NCI-H1105 treated with DMSO at 0.1 percent for 48 hours (cell line): ENCODE results near the gene PCSK4.
"Not testable (repeated sequence)": the region's sequence is repeated elsewhere in the genome, so short reads cannot be mapped to it uniquely, and the experiment has no call there.

Experiments used
- DNase-seq: peaks from one replicate; lab custom pipeline; 2025; lab: John Stamatoyannopoulos, UW

The PCSK4 gene

GRCh38 chr19:1503925-1504773, 14.0 kb upstream of the PCSK4 start:
- no peak for DNase-seq

DNA sequence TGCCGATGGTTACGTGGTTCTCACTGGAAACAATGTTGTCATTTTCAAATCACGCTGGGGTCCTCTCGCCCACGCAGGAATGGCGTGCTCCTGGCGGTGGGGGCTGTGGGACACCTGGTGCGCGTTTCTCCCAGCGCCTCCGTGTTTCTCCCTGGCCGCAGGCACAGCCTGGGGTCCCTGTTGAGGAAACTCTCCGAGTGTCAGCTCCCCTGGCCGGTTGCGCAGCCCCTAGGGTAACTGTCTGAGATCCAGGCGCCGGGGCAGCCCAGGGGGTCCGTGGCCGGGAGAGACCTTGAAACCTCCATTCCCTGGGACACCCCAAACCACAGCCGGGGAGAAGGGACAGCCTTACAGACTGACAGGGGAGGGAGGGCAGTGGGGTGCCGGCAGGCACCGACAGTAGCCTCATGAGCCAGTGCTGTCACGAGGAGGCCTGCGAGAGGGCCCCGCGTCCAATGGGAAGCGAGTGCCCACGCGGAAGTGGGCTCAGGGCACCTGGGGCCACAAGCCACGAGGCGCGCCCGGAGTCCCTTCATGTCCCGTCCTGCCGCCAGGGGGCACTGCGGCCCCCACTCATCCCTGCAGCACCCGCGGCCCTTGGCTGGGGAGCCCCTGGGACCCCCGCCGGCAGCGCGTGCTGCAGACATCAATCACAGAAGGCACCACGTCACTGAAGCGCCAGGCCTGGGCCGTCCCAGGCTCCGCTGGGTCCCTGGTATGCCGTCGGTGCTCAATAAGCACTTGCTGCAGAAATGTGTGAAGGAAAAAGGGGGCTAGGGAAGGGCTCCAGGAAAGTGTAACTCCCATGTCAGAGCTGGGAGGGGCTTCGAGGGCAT, 13.2 kb upstream of the PCSK4 start:
- no peak for DNase-seq

GRCh38 chr19:1502433-1503088, 12.4 kb upstream of the PCSK4 start:
- no peak for DNase-seq

DNA sequence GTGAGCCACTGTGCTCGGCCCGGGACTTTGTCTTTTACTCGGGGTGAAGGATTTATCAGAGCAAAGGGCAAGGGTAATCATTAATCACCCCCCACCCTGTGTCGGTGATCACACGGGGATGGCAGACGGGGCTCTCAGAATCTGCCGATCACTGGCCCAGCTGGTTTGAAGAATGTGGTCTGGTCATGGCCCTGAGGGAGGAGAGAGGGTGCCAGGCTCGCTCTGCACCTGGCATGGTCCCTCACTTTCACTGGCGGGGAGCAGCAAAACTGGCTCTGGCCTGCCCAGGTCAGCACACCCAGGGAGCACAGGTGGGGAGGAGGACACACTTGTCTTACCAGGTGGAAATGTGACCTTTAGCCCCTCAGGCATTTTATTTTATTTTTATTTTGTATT, 11.0 kb upstream of the PCSK4 start:
- no peak for DNase-seq

DNA sequence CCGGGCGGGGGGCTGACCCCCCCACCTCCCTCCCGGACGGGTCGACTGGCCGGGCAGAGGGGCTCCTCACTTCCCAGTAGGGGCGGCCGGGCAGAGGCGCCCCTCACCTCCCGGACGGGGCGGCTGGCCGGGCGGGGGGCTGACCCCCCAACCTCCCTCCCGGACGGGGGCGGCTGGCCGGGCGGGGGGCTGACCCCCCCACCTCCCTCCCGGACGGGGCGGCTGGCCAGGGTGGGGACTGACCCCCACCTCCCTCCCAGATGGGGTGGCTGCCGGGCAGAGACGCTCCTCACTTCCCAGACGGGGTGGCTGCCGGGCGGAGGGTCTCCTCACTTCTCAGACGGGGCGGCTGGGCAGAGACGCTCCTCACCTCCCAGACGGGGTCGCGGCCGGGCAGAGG, 9.1 kb upstream of the PCSK4 start:
- DNase-seq: not testable (repeated sequence)

- DNase-seq: no peak
These were observed 7.6 kb upstream of the PCSK4 start for GRCh38 chr19:1497578-1498235.

GRCh38 chr19:1496714-1497577, 6.8 kb upstream of the PCSK4 start:
- no peak for DNase-seq

GRCh38 chr19:1495799-1496713, 5.9 kb upstream of the PCSK4 start:
- DNase-seq: no peak

- no peak for DNase-seq
These were observed 5.1 kb upstream of the PCSK4 start for GRCh38 chr19:1495051-1495798.

DNA sequence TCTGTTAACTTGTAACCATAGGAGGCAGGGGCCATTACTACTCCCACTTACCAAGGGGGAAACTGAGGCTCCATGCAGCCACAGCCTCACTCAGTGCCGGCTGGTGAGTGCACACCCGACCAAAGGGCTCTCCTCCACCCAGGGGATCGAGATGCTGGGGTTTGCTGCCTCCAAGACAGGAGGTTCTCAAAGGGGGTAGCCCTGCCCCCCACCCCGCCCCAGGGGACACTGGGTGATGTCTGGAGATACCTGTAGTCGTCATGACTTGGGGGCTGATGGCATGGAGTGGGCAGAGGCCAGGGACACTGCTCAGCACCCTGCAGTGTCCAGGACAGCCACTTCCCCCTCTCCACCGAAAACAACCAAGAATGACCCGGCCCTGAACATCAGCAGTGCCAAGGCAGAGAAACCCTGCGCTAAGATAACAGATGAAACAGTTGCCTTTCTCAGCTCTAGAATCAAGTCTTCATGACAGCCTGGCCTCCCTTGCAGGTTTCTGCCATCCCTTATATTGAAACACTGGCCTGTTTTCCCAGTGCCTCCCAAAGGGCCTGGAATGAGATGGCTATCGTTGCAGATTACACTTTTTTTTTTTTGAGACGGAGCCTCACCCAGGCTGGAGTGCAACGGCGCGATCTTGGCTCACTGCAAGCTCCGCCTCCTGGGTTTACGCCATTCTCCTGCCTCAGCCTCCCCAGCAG, 4.1 kb upstream of the PCSK4 start:
- DNase-seq: no peak

DNA sequence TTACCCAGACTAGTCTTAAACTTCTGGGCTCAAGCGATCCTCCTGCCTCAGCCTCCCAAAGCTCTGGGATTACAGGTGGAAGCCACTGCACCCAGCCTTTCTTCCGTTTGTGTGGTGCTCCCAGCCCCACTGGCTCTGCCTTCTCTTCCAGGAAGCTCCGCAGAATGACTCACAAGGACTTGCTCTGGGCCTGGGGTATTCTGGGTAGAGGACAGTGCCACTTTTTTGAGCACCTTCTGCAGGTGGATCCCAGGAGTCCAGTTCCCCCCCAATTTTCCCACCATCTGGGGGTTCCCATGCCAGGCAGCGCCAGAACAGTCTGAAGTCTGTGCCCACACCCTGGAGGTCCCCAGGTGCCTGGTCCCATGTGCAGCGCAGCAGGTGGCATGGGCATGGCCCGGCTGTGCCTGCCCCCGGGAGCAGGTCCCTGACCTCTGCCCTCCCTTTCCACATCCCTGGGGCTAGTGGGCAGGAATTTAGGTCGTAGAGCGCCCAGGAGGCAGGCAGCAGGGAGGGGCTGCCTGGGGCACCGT, 2.4 kb upstream of the PCSK4 start:
- no peak for DNase-seq

DNA sequence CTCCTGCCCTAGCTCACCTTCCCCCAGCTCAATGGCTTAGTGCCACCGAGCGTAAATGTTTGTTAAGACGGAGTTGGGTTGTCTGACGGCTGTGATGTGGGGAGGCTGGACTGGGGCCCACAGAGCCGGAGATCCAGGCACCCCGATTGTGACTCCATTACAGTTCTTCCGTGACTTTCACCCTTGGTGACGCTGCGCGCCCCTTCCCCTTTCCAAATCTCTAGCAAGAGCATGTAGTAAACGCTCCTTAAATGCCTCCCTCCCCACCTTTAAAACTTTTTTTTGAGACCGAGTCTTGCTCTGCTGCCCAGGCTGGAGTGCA, 1.7 kb upstream of the PCSK4 start:
- DNase-seq: no peak

DNA sequence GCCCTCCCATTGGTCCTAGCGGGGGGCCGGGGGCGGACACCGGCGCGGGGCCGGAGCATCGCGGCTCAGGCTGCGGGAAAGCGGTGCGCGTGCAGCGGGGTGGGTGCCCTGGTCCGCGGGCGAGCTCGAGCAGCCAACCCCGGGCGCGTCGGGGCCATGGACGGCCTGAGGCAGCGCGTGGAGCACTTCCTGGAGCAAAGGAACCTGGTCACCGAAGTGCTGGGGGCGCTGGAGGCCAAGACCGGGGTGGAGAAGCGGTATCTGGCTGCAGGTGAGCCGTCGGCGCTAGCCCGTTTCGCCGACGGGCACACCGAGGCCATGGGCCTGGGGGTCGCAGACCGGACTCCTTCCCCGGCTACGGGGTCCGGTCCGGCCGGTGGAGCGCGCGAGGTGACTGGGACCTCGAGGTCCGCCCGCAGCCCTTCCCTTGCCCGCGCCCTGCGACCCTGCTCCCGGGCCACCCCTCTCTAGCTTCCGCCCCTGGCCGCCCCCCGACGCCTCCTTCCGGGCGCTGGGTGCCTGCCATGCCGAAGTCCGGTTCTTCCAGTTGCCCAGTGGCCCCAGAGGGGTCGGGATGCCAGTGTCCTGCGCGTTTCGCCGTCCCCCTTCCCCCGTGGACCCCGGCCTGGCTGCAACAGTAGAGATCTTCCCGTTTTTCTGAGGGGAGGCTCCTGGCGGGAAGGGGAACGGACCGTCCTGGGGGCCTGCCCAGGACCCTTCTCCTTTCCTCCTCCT, 1.1 kb upstream of the PCSK4 start, which contains the start of gene REEP6:
Gene REEP6 (plus strand): TSS at position 68 of the 735 bp plus-strand sequence. CDS start 89 bp downstream, at position 157.
- DNase-seq: no peak

DNA sequence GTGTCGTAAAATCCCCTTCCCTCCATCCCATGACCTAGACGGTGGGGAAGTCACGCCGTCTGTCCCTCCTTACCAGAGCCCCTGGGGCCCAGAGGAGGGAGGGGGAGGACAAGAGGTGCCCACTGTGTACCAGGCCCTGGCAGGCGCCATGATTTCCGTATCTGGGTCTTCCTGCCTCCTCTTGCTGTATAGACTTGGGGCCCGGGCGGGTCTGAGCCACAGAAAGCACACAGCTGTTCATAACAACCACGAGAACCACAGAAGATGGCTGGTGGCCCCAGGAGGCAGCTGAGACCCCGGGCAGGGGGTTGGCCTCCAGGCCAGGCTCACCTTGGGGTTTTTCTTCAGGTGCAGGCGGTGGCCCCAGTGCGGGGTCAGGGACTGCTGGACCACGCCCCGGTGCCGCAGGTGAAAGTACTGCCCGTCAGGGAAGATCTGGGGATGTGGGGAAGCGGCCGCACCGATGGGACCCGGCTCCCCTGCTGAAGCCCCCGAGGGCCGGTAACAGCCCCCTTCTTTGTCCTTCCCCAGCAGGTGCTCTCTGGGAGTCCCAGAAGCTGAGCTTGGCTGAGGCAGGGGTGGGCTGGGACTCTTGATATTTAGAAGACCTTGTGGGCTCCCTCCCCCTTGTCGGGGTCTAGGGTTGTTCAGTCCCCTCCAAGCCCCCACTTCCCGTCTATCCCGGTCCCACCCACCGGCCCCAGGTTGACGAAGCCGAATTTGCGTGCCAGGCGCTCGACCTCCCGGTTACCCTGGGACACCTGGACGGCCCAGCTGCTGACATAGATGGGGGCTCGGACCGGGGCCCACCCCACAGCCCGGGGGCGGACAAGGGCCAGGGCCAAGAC, 463 bp downstream of the PCSK4 start:
- DNase-seq: no peak

- no peak for DNase-seq
These were observed 1.9 kb downstream of the PCSK4 start for GRCh38 chr19:1488282-1488601.

DNA sequence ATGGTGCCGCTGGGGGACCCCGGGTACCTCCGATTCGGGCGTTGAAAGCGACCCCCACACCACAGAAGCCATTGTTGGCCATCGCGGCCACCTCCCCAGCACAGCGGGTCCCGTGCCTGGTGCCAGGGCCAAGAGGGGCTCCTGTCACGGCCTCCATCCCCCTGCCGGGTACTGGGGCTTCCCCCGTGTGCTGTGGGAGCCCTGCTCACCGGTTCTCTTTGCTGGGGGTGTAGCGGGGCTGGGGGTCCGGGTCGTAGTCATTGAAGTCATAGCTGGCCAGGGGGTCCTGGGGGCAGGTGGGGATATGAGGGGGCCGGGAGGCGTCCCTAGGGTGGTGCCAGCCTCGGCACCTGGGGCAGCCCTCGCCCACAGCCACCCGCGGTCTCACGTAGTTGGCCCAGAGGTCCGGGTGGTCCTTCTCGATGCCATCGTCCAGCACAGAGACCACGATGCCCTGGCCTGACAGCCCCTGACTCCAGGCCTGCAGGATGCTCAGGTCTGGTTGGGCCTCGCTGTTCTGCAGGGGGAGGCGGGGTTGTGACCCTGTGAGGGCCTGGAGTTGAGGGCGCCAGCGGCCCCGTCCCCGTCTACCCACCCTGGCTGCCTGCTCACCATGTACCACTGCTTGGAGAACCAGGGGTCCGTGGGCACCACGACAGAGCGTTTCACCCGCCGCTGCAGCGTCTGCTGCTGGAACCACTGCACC, 2.4 kb downstream of the PCSK4 start:
- DNase-seq: no peak
